Astrocyte (in vitro differentiated cells and primary cell): ENCODE measurements around the gene RNF227.

ENCODE experiments used
- EZH2 ChIP-seq: IDR thresholded peaks from 2 replicates; pipeline ENCODE4 v1.6.1; 2012; ENCODE audit warnings: mild to moderate bottlenecking, low read length, inconsistent platforms; ENCODE audit not compliant: insufficient read depth
- TF ChIP-seq, protein P1 (sequence below): IDR thresholded peaks from 2 replicates; pipeline ENCODE4 v1.5.1; 2011; ENCODE audit warnings: low read depth, mild to moderate bottlenecking, inconsistent platforms, low read length, moderate library complexity; ENCODE audit not compliant: insufficient read depth

DNA sequence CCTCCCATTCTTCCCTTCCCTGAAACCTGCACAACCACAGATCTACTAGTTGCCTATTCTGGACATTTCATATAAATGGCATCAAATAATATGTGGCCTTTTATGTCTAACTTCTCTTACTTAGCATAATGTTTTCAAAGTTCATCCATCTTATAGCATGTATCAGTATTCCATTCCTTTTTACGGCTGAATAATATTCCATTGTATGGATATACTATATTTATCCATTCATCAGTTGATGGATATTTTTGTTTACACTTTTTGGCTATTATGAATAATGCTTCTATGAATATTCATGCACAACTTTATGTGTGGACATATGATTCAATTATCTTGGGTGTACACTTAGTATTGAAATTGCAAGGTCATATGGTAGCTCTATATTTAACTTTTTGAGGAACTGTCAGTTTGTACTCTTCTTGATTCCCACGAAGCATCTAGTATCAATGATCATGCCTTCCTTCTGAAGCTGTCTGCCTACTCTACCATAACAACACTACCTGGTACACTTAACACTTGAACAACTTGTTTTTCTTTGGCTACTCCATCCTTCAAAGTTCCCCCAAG, 40.2 kb downstream of the RNF227 start:
- TF ChIP-seq, protein P1, sequence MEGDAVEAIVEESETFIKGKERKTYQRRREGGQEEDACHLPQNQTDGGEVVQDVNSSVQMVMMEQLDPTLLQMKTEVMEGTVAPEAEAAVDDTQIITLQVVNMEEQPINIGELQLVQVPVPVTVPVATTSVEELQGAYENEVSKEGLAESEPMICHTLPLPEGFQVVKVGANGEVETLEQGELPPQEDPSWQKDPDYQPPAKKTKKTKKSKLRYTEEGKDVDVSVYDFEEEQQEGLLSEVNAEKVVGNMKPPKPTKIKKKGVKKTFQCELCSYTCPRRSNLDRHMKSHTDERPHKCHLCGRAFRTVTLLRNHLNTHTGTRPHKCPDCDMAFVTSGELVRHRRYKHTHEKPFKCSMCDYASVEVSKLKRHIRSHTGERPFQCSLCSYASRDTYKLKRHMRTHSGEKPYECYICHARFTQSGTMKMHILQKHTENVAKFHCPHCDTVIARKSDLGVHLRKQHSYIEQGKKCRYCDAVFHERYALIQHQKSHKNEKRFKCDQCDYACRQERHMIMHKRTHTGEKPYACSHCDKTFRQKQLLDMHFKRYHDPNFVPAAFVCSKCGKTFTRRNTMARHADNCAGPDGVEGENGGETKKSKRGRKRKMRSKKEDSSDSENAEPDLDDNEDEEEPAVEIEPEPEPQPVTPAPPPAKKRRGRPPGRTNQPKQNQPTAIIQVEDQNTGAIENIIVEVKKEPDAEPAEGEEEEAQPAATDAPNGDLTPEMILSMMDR: no peak
- TF ChIP-seq EZH2: no peak
